Thyroid gland (tissue), 4 donors: ENCODE measurements around the gene SPOCK1.

Experiments used
- CTCF ChIP-seq, 6 experiments: fragments of 200-600 bp in 3 of 6; fragments of 450-650 bp in 3 of 6; sonication (generic) in 3 of 6; IDR thresholded peaks; one replicate each; pipeline ENCODE4 v1.5.1; 2016 to 2019; ENCODE audit warnings: antibody characterized with exemption in 6 of 6, mild to moderate bottlenecking in 2 of 6, inconsistent platforms in 1 of 6, moderate library complexity in 1 of 6
- POLR2A ChIP-seq, 2 donors: fragments of 450-650 bp; IDR thresholded peaks; one replicate each; pipeline ENCODE4 v1.6.1; 2017; ENCODE audit warnings: antibody characterized with exemption in 2 of 2, mild to moderate bottlenecking in 2 of 2, moderate library complexity in 1 of 2

- TF ChIP-seq CTCF (IDR thresholded peaks at IDR 0.05), result no peak
- no peak for TF ChIP-seq POLR2A (IDR thresholded peaks at IDR 0.05)
Observed at GRCh38 chr5:137361280-137361679, 137.8 kb downstream of the SPOCK1 start.
